OCI-LY3 (cell line): ENCODE results near the gene BCKDHB.

ENCODE experiments used
- EZH2phosphoT487 ChIP-seq: fragments of 200-600 bp; shearing (Covaris generic); IDR thresholded peaks from 2 replicates; pipeline ENCODE4 v1.6.1; 2018; ENCODE audit warnings: antibody characterized with exemption, mixed run types, low read depth
- TF ChIP-seq, protein P1 (sequence below): fragments of 200-600, 300-600 bp; sonication (generic); IDR thresholded peaks from 2 replicates; pipeline ENCODE4 v1.5.1; 2014; ENCODE audit warnings: antibody characterized with exemption, low read length, low read depth

GRCh38 chr6:80272988-80273387, 166.5 kb downstream of the BCKDHB start:
- TF ChIP-seq, protein P1, sequence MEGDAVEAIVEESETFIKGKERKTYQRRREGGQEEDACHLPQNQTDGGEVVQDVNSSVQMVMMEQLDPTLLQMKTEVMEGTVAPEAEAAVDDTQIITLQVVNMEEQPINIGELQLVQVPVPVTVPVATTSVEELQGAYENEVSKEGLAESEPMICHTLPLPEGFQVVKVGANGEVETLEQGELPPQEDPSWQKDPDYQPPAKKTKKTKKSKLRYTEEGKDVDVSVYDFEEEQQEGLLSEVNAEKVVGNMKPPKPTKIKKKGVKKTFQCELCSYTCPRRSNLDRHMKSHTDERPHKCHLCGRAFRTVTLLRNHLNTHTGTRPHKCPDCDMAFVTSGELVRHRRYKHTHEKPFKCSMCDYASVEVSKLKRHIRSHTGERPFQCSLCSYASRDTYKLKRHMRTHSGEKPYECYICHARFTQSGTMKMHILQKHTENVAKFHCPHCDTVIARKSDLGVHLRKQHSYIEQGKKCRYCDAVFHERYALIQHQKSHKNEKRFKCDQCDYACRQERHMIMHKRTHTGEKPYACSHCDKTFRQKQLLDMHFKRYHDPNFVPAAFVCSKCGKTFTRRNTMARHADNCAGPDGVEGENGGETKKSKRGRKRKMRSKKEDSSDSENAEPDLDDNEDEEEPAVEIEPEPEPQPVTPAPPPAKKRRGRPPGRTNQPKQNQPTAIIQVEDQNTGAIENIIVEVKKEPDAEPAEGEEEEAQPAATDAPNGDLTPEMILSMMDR, result no peak
- TF ChIP-seq EZH2phosphoT487, result no peak
